Neural progenitor cell (in vitro differentiated cells): ENCODE measurements around the gene PIK3R3. TPM values are rescaled to one million over a fixed set of nuclear protein-coding genes. Genes with fewer than 3 reads are reported as not detected.

Experiments
- DNase-seq: peaks from one replicate; pipeline ENCODE4 v3.0.0-alpha.2; 2016; ENCODE audit warnings: low spot score
- H2AFZ ChIP-seq: fragments of 200-600 bp; sonication (generic); replicated peaks from 2 replicates; pipeline ENCODE4 v1.6.1; 2016; ENCODE audit warnings: antibody characterized with exemption
- H3F3A ChIP-seq: fragments of 200-600 bp; sonication (generic); 2 replicates; pipeline ENCODE4 v1.6.1; 2016; ENCODE audit warnings: antibody characterized with exemption, low read depth
- H3K27ac ChIP-seq: fragments of 200-600 bp; sonication (generic); 2 replicates; pipeline ENCODE4 v1.5.1; 2016; ENCODE audit warnings: mild to moderate bottlenecking
- H3K27me3 ChIP-seq: fragments of 200-600 bp; sonication (generic); 2 replicates; pipeline ENCODE4 v1.6.1; 2016; ENCODE audit warnings: mild to moderate bottlenecking, moderate library complexity
- H3K36me3 ChIP-seq: fragments of 200-600 bp; sonication (generic); 2 replicates; pipeline ENCODE4 v1.5.1; 2016
- H3K4me1 ChIP-seq: fragments of 200-600 bp; sonication (generic); 2 replicates; pipeline ENCODE4 v1.6.1; 2016; ENCODE audit warnings: mixed run types
- H3K4me2 ChIP-seq: fragments of 200-600 bp; sonication (generic); 2 replicates; pipeline ENCODE4 v1.6.1; 2016
- H3K4me3 ChIP-seq: fragments of 200-600 bp; sonication (generic); 2 replicates; pipeline ENCODE4 v1.5.1; 2016
- H3K79me2 ChIP-seq: fragments of 200-600 bp; sonication (generic); 2 replicates; pipeline ENCODE4 v1.6.1; 2016; ENCODE audit warnings: low read depth
- H3K9ac ChIP-seq: fragments of 200-600 bp; sonication (generic); 2 replicates; pipeline ENCODE4 v1.6.1; 2016
- H3K9me3 ChIP-seq: fragments of 200-600 bp; sonication (generic); 2 replicates; pipeline ENCODE4 v1.5.1; 2016; ENCODE audit warnings: low read depth
- H4K20me1 ChIP-seq: fragments of 200-600 bp; sonication (generic); 2 replicates; pipeline ENCODE4 v1.6.1; 2016; ENCODE audit warnings: low read depth
- H3K27ac Mint-ChIP-seq: 3 replicates; pipeline ENCODE4 v1.8.0; 2021; ENCODE audit warnings: mixed read lengths
- H3K27me3 Mint-ChIP-seq: 2 replicates; pipeline ENCODE4 v1.8.0; 2022; ENCODE audit warnings: low read depth, mild to moderate bottlenecking, inconsistent platforms, moderate library complexity, mixed read lengths; ENCODE audit not compliant: insufficient read depth
- H3K36me3 Mint-ChIP-seq: 3 replicates; pipeline ENCODE4 v1.8.0; 2021; ENCODE audit warnings: mixed read lengths
- H3K4me1 Mint-ChIP-seq: 3 replicates; pipeline ENCODE4 v1.8.0; 2021; ENCODE audit warnings: mixed read lengths
- H3K4me3 Mint-ChIP-seq: 3 replicates; pipeline ENCODE4 v1.8.0; 2021; ENCODE audit warnings: mild to moderate bottlenecking, moderate library complexity, mixed read lengths
- H3K9me3 Mint-ChIP-seq: 3 replicates; pipeline ENCODE4 v1.8.0; 2020; ENCODE audit warnings: mixed read lengths
- CTCF ChIP-seq: fragments of 200-600 bp; sonication (generic); IDR thresholded peaks from 2 replicates; pipeline ENCODE4 v1.5.1; 2017; ENCODE audit warnings: antibody characterized with exemption, mild to moderate bottlenecking
- EZH2 ChIP-seq: fragments of 200-600 bp; sonication (generic); IDR thresholded peaks from 2 replicates; pipeline ENCODE4 v1.6.1; 2017; ENCODE audit warnings: antibody characterized with exemption, mild to moderate bottlenecking, moderate library complexity
- EZH2phosphoT487 ChIP-seq: fragments of 200-600 bp; sonication (generic); IDR thresholded peaks from 2 replicates; pipeline ENCODE4 v1.6.1; 2017; ENCODE audit warnings: antibody characterized with exemption
- total RNA-seq: library from RNA; depleted of rRNA; stranded (reverse); fragments of >200 nt; gene quantifications from 2 replicates; pipeline ENCODE4 v1.2.3, GENCODE V29; 2015; ENCODE audit warnings: low replicate concordance

Gene PIK3R3
- total RNA-seq, 1 donor from 2014 or later, result 107 TPM

- Histone ChIP-seq H3F3A (peaks cover 6% of the 10 kb centered on the region), H3K36me3 (peaks cover 21% of the 10 kb centered on the region)
Measured at GRCh38 chr1:46077644-46078043, 54.8 kb downstream of the PIK3R3 start.

GRCh38 chr1:46076343-46076742 is 56.1 kb downstream of the PIK3R3 start:
- TF ChIP-seq EZH2phosphoT487, result no peak
- no peak for TF ChIP-seq CTCF
- no peak for TF ChIP-seq EZH2
- Mint-ChIP-seq H3K9me3 (no peaks in the 10 kb centered on the region), H3K27ac (no peak overlapping the region), H3K4me1 (peaks cover 2% of the 10 kb centered on the region), H3K36me3 (peaks cover 34% of the 10 kb centered on the region), H3K4me3 (no peak overlapping the region), H3K27me3 (no peaks in the 10 kb centered on the region)
- Histone ChIP-seq H3K9ac (no peak overlapping the region), H3K27me3 (no peaks in the 10 kb centered on the region), H3K79me2 (peaks cover 71% of the 10 kb centered on the region), H3K36me3 (peaks cover 28% of the 10 kb centered on the region), H3K27ac (no peak overlapping the region), H3F3A (peaks cover 6% of the 10 kb centered on the region), H3K4me1 (peaks cover 3% of the 10 kb centered on the region), H3K9me3 (no peaks in the 10 kb centered on the region), H3K4me3 (no peak overlapping the region), H2AFZ (no peak overlapping the region), H4K20me1 (peaks cover 97% of the 10 kb centered on the region), H3K4me2 (no peak overlapping the region)
- no peak for DNase-seq

More at GRCh38 chr1:46077644-46078043, 54.8 kb downstream of the PIK3R3 start:
- no peak overlapping the region for H3K27ac Mint-ChIP-seq
- TF ChIP-seq CTCF (no peak), EZH2 (no peak), EZH2phosphoT487 (no peak)
- DNase-seq, result no peak
- Histone ChIP-seq H4K20me1 (peaks cover 99% of the 10 kb centered on the region), H3K79me2 (peaks cover 74% of the 10 kb centered on the region), H3K4me3 (no peak overlapping the region), H3K27me3 (no peaks in the 10 kb centered on the region), H3K9me3 (no peaks in the 10 kb centered on the region), H3K9ac (no peak overlapping the region), H3K4me1 (peaks cover 3% of the 10 kb centered on the region), H3K27ac (peak overlapping the region; percentile 3), H2AFZ (no peak overlapping the region), H3K4me2 (no peak overlapping the region)
- no peaks in the 10 kb centered on the region for H3K9me3 Mint-ChIP-seq
- H3K36me3 Mint-ChIP-seq, result peaks cover 34% of the 10 kb centered on the region
- no peak overlapping the region for H3K4me3 Mint-ChIP-seq
- H3K27me3 Mint-ChIP-seq, result no peaks in the 10 kb centered on the region
- H3K4me1 Mint-ChIP-seq, result peaks cover 2% of the 10 kb centered on the region

DNA sequence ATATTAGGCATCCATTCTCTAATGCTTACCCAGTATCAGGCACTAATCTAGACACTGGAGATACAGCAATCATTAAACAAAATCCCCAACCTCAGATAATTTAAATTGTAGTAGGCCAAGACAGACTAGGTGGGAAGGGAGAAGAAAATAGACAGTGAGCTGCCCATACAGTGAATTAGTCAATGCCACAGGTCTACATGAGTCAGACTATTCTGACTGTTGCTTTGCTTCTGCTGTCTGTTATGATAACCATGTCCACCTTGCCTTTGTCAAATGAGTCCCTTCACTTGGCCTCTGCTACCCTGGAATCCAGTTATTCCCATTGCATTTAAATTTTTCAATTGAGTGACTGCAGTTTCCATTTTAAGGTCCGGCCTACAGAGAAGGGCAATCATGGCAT is 59.5 kb downstream of the PIK3R3 start:
- H3K9me3 ChIP-seq, result no peaks in the 10 kb centered on the region
- TF ChIP-seq CTCF (no peak), EZH2 (no peak), EZH2phosphoT487 (no peak)
- peaks cover 21% of the 10 kb centered on the region for H3F3A ChIP-seq
- DNase-seq, result no peak
- Mint-ChIP-seq H3K36me3 (peaks cover 30% of the 10 kb centered on the region), H3K4me1 (peaks cover 2% of the 10 kb centered on the region), H3K27ac (no peak overlapping the region), H3K27me3 (no peaks in the 10 kb centered on the region), H3K9me3 (no peaks in the 10 kb centered on the region), H3K4me3 (no peak overlapping the region)
- no peak overlapping the region for H3K9ac ChIP-seq
- peaks cover 96% of the 10 kb centered on the region for H4K20me1 ChIP-seq
- peaks cover 3% of the 10 kb centered on the region for H3K4me1 ChIP-seq
- no peaks in the 10 kb centered on the region for H3K27me3 ChIP-seq
- H3K36me3 ChIP-seq, result peaks cover 35% of the 10 kb centered on the region
- H2AFZ ChIP-seq, result no peak overlapping the region
- H3K79me2 ChIP-seq, result peaks cover 52% of the 10 kb centered on the region
- H3K4me3 ChIP-seq, result no peak overlapping the region
- H3K4me2 ChIP-seq, result no peak overlapping the region
- H3K27ac ChIP-seq, result no peak overlapping the region
